Measurements from ENCODE around the gene RNF167. TPM values are rescaled to one million over a fixed set of nuclear protein-coding genes. Genes with fewer than 3 reads are reported as not detected.

The RNF167 gene
- total RNA-seq, 4 donors from 2014 or later = 66.3 to 95.4 (median 80.2) TPM

GRCh38 chr17:4948166-4948930 is 8.3 kb downstream of the RNF167 start, which contains the start of gene PFN1:
TSS of gene PFN1 (minus strand) at chr17:4948530. CDS start at chr17:4948394, 136 bp downstream.
- DNase-seq (ENCODE audit: low spot score in 2 of 2) = peak; percentile 92 to 97
- peak within 1 kb of the TSS; percentile 99 for H3K4me3 ChIP-seq (ENCODE audit: low read depth, poor library complexity, severe bottlenecking)
- TF ChIP-seq CTCF (IDR thresholded peaks at IDR 0.05) (no peak), POLR2A (IDR thresholded peaks at IDR 0.05) (peak in 1 of 2 donors; percentile 54)
- intact Hi-C loops (cut with DNase I; ENCODE audit: low total_unique reads) = no loop called here
- WGBS, 2 donors = 0% methylated on average over 11 to 48 of the region's 59 CpGs

GRCh38 chr17:4948931-4949320 is 8.9 kb downstream of the RNF167 start:
- peak; percentile 70 to 96 for DNase-seq (ENCODE audit: low spot score in 2 of 2)
- 0% methylated on average over 21 to 40 of the region's 40 CpGs for WGBS, 2 donors
- TF ChIP-seq POLR2A (IDR thresholded peaks at IDR 0.05) = no peak
- TF ChIP-seq CTCF (IDR thresholded peaks at IDR 0.05) = no peak
- peak overlapping the region; percentile 44 for H3K4me3 ChIP-seq (ENCODE audit: low read depth, poor library complexity, severe bottlenecking)
- intact Hi-C loops (cut with DNase I; ENCODE audit: low total_unique reads) = no loop called here

GRCh38 chr17:4949321-4950074 is 9.4 kb downstream of the RNF167 start:
- peak in 1 of 3 donors; percentile 65 for TF ChIP-seq CTCF (IDR thresholded peaks at IDR 0.05)
- TF ChIP-seq POLR2A (IDR thresholded peaks at IDR 0.05) = no peak
- 1% methylated on average over 23 to 32 of the region's 75 CpGs for whole genome bisulfite sequencing, 2 donors
- peak; percentile 71 to 95 for DNase-seq (ENCODE audit: low spot score in 2 of 2)
- intact Hi-C loops (cut with DNase I; ENCODE audit: low total_unique reads) = no loop called here
- H3K4me3 ChIP-seq (ENCODE audit: low read depth, poor library complexity, severe bottlenecking) = peak overlapping the region; percentile 44

GRCh38 chr17:4950075-4950745 is 10.1 kb downstream of the RNF167 start:
- TF ChIP-seq POLR2A (IDR thresholded peaks at IDR 0.05) (no peak), CTCF (IDR thresholded peaks at IDR 0.05) (no peak)
- intact Hi-C loops (cut with DNase I; ENCODE audit: low total_unique reads) = no loop called here
- peak in 1 of 2 donors; percentile 94 for DNase-seq (ENCODE audit: low spot score in 2 of 2)
- 18 to 20% methylated on average over 24 to 28 of the region's 52 CpGs for WGBS, 2 donors
- peak overlapping the region; percentile 44 for H3K4me3 ChIP-seq (ENCODE audit: low read depth, poor library complexity, severe bottlenecking)

GRCh38 chr17:4950746-4951204 is 10.7 kb downstream of the RNF167 start, which contains the start of gene ENO3:
TSS of gene ENO3 (plus strand) at chr17:4951119. CDS start at chr17:4951830, 711 bp downstream.
- DNase-seq (ENCODE audit: low spot score in 2 of 2) = no peak

More at GRCh38 chr17:4950746-4951204, 10.7 kb downstream of the RNF167 start, which contains the start of gene ENO3:
- intact Hi-C loops (cut with DNase I; ENCODE audit: low total_unique reads) = no loop called here
- H3K4me3 ChIP-seq (ENCODE audit: low read depth, poor library complexity, severe bottlenecking) = peak within 1 kb of the TSS; percentile 44
- 55 to 60% methylated on average over 7 of the region's 7 CpGs for WGBS, 2 donors
- no peak for TF ChIP-seq POLR2A (IDR thresholded peaks at IDR 0.05)
- TF ChIP-seq CTCF (IDR thresholded peaks at IDR 0.05) = no peak

Data from lower leg skin (tissue), 4 donors.